Neural cell (in vitro differentiated cells): ENCODE results near the gene SLC45A1. TPM values are rescaled to one million over a fixed set of nuclear protein-coding genes. Genes with fewer than 3 reads are reported as not detected.

ENCODE experiments used
- H2AFZ ChIP-seq: fragments of 200-600, 300-800 bp; sonication (generic), shearing (Covaris generic); 2 replicates; pipeline ENCODE4 v1.6.0; 2014; ENCODE audit warnings: low read depth, mild to moderate bottlenecking, antibody characterized with exemption, low read length, moderate library complexity
- H3F3A ChIP-seq: fragments of 200-600 bp; shearing (Covaris generic); 2 replicates; pipeline ENCODE4 v1.6.1; 2016; ENCODE audit warnings: mild to moderate bottlenecking, moderate library complexity, mixed read lengths, antibody characterized with exemption, low read length; ENCODE audit not compliant: insufficient read depth, poor library complexity, severe bottlenecking
- H3K27ac ChIP-seq: fragments of 200-600, 300-800 bp; sonication (generic), shearing (Covaris generic); 2 replicates; pipeline ENCODE4 v1.5.1; 2014; ENCODE audit warnings: mild to moderate bottlenecking, low read length, moderate library complexity
- H3K27me3 ChIP-seq: fragments of 300-800, 200-600 bp; sonication (generic), shearing (Covaris generic); 2 replicates; pipeline ENCODE4 v1.6.0; 2014; ENCODE audit warnings: mild to moderate bottlenecking, low read depth, low read length, moderate library complexity; ENCODE audit not compliant: insufficient read depth
- H3K36me3 ChIP-seq: fragments of 300-800, 200-600 bp; sonication (generic), shearing (Covaris generic); 2 replicates; pipeline ENCODE4 v1.5.1; 2014; ENCODE audit warnings: mild to moderate bottlenecking, antibody characterized with exemption, low read length, moderate library complexity; ENCODE audit not compliant: insufficient read depth
- H3K4me2 ChIP-seq: fragments of 300-800, 200-600 bp; sonication (generic), shearing (Covaris generic); 2 replicates; pipeline ENCODE4 v1.6.0; 2014; ENCODE audit warnings: mild to moderate bottlenecking, low read length
- H3K4me3 ChIP-seq: fragments of 300-800, 200-600 bp; sonication (generic), shearing (Covaris generic); 2 replicates; pipeline ENCODE4 v1.5.1; 2014; ENCODE audit warnings: mild to moderate bottlenecking, low read length, moderate library complexity
- H3K79me2 ChIP-seq: fragments of 200-600 bp; shearing (Covaris generic); replicated peaks from 2 replicates; pipeline ENCODE4 v1.6.0; 2014; ENCODE audit warnings: mild to moderate bottlenecking, low read length, moderate library complexity; ENCODE audit not compliant: insufficient read depth
- H3K9ac ChIP-seq: fragments of 300-800, 200-600 bp; sonication (generic), shearing (Covaris generic); 2 replicates; pipeline ENCODE4 v1.6.1; 2016; ENCODE audit warnings: mild to moderate bottlenecking, low read length, mixed read lengths
- H3K9me2 ChIP-seq: fragments of 200-600 bp; shearing (Covaris generic); 2 replicates; pipeline ENCODE4 v1.6.1; 2016; ENCODE audit warnings: mild to moderate bottlenecking, low read length, mixed read lengths; ENCODE audit not compliant: insufficient read depth
- H3K9me3 ChIP-seq: fragments of 200-600, 300-800 bp; sonication (generic), shearing (Covaris generic); 2 replicates; pipeline ENCODE4 v1.6.1; 2016; ENCODE audit warnings: mild to moderate bottlenecking, mixed run types, low read length, moderate library complexity, mixed read lengths
- H4K20me1 ChIP-seq: fragments of 200-600 bp; shearing (Covaris generic); 2 replicates; pipeline ENCODE4 v1.6.1; 2016; ENCODE audit warnings: mild to moderate bottlenecking, mixed run types; ENCODE audit not compliant: insufficient read depth
- CTCF ChIP-seq: fragments of 450-650 bp; IDR thresholded peaks from 2 replicates; pipeline ENCODE4 v1.5.1; 2014; ENCODE audit warnings: antibody characterized with exemption, mild to moderate bottlenecking, moderate library complexity; ENCODE audit not compliant: poor library complexity, severe bottlenecking
- EP300 ChIP-seq: fragments of 450-650 bp; conservative IDR thresholded peaks from 2 replicates; pipeline ENCODE4 v1.6.1; 2014; ENCODE audit warnings: antibody characterized with exemption, mild to moderate bottlenecking, moderate library complexity; ENCODE audit not compliant: poor library complexity, severe bottlenecking
- EZH2 ChIP-seq: fragments of 200-600, 300-800 bp; shearing (Covaris generic), sonication (generic); IDR thresholded peaks from 2 replicates; pipeline ENCODE4 v1.6.1; 2014; ENCODE audit warnings: antibody characterized with exemption, low read length, borderline replicate concordance, mild to moderate bottlenecking; ENCODE audit not compliant: insufficient read depth, poor library complexity, severe bottlenecking
- MXI1 ChIP-seq: fragments of 450-650 bp; conservative IDR thresholded peaks from 2 replicates; pipeline ENCODE4 v1.6.1; 2014; ENCODE audit warnings: antibody characterized with exemption, mild to moderate bottlenecking; ENCODE audit not compliant: poor library complexity, severe bottlenecking
- POLR2AphosphoS5 ChIP-seq: IDR thresholded peaks from 2 replicates; pipeline ENCODE4 v1.6.1; 2012
- RAD21 ChIP-seq: fragments of 450-650 bp; conservative IDR thresholded peaks from 2 replicates; pipeline ENCODE4 v1.6.1; 2014; ENCODE audit warnings: antibody characterized with exemption, mild to moderate bottlenecking, moderate library complexity
- REST ChIP-seq: IDR thresholded peaks from 2 replicates; pipeline ENCODE4 v1.6.1; 2012; ENCODE audit warnings: borderline replicate concordance
- SMC3 ChIP-seq: fragments of 450-650 bp; conservative IDR thresholded peaks from 2 replicates; pipeline ENCODE4 v1.6.1; 2014; ENCODE audit warnings: antibody characterized with exemption, mild to moderate bottlenecking, moderate library complexity; ENCODE audit not compliant: poor library complexity
- TAF1 ChIP-seq: IDR thresholded peaks from 2 replicates; pipeline ENCODE4 v1.6.1; 2012; ENCODE audit warnings: low read depth
- polyA plus RNA-seq: library from polyadenylated mRNA; depleted of rRNA; stranded (reverse); fragments of >200 nt; gene quantifications from 2 replicates; pipeline ENCODE4 v1.2.3, GENCODE V29; 2014

The SLC45A1 gene
- polyA plus RNA-seq, 1 donor from 2014 or later = 7.1 TPM

GRCh38 chr1:8334106-8334851, 16.4 kb downstream of the SLC45A1 start:
- H3K9me3 ChIP-seq = no peaks in the 10 kb centered on the region
- H2AFZ ChIP-seq = no peak overlapping the region
- H3F3A ChIP-seq = no peaks in the 10 kb centered on the region
- no peak overlapping the region for H3K27ac ChIP-seq
- H4K20me1 ChIP-seq = no peaks in the 10 kb centered on the region
- H3K79me2 ChIP-seq = no peaks in the 10 kb centered on the region
- no peak overlapping the region for H3K4me3 ChIP-seq
- H3K9ac ChIP-seq = no peak overlapping the region
- peaks cover 19% of the 10 kb centered on the region for H3K36me3 ChIP-seq
- no peaks in the 10 kb centered on the region for H3K9me2 ChIP-seq
- no peaks in the 10 kb centered on the region for H3K27me3 ChIP-seq
- no peak for TF ChIP-seq TAF1
- TF ChIP-seq REST = no peak
- TF ChIP-seq POLR2AphosphoS5 = no peak
- no peak for TF ChIP-seq RAD21
- no peak for TF ChIP-seq MXI1
- no peak for TF ChIP-seq EP300
- no peak for TF ChIP-seq SMC3
- no peak overlapping the region for H3K4me2 ChIP-seq

DNA sequence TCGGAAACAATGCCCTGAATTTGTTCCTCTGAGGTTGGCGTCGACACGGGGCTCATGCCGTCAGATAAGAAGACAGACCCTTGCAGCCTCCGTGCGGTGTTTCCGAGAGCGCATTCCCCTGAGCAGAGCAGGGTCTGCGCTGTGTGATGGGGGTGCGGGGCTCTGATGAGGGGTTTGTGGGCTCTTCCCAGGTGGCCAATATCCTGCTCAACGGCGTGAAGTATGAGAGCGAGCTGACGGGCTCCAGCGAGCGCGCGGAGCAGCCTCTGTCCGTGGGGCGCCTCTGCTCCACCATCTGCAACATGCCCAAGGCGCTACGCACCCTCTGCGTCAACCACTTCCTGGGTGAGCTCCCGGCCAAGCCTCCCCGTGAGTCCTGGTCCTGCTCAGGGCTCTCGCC, 17.3 kb downstream of the SLC45A1 start:
- no peaks in the 10 kb centered on the region for H3K27me3 ChIP-seq
- H3K79me2 ChIP-seq = no peaks in the 10 kb centered on the region
- no peaks in the 10 kb centered on the region for H4K20me1 ChIP-seq
- TF ChIP-seq RAD21 (no peak), SMC3 (no peak), TAF1 (no peak), EP300 (no peak), EZH2 (no peak), MXI1 (no peak), CTCF (no peak), POLR2AphosphoS5 (no peak), REST (no peak)
- no peaks in the 10 kb centered on the region for H3K9me3 ChIP-seq
- no peak overlapping the region for H3K27ac ChIP-seq
- H2AFZ ChIP-seq = no peak overlapping the region
- H3K4me2 ChIP-seq = no peak overlapping the region
- no peaks in the 10 kb centered on the region for H3K9me2 ChIP-seq
- H3K36me3 ChIP-seq = peaks cover 16% of the 10 kb centered on the region
- no peak overlapping the region for H3K4me3 ChIP-seq
- no peak overlapping the region for H3K9ac ChIP-seq
- H3F3A ChIP-seq = no peaks in the 10 kb centered on the region
